ENCODE data around the gene SPATS2L.

The SPATS2L gene

DNA sequence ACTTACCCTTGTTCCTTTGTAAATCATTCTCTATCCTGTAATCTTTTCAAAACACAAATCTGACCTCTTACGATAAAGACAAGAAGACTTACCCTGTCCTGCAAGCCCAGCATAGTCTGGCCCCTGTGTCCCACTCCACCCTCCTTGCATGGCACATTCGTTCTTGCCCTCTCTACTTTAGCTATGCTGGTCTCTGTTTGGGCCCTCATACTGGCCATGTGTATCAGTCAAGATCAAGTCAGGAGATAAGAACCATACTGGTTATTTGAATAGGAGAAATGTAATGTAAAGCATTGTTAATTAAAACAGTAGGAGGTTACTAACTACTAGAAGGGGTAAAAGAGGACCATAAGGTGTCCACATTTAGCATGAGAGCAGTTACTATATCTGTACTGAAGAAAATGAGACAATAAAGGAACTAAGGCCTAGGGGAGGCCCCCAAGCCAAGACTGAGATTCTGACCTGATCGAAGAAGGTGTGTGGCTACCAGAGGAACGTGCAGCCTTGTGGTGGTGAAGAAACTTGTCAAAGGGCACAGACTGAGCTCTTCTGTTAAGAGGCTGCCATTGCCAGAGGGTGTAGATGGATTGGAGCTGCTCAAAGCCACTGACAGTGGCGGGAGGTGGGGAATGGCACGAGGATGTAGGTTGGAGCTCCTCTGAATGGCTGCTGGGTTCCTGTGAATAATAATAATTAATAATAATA lies 122.6 kb downstream of the SPATS2L start:
- no peak overlapping the region for H3K27ac Mint-ChIP-seq
- no peaks in the 10 kb centered on the region for H3K36me3 Mint-ChIP-seq (ENCODE audit: low read depth)
- H3K9me3 Mint-ChIP-seq, result no peaks in the 10 kb centered on the region
- H3K4me3 Mint-ChIP-seq, result no peak overlapping the region
- H3K27me3 Mint-ChIP-seq, result no peaks in the 10 kb centered on the region
- H3K4me1 Mint-ChIP-seq (ENCODE audit: low read depth), result peaks cover 3% of the 10 kb centered on the region

DNA sequence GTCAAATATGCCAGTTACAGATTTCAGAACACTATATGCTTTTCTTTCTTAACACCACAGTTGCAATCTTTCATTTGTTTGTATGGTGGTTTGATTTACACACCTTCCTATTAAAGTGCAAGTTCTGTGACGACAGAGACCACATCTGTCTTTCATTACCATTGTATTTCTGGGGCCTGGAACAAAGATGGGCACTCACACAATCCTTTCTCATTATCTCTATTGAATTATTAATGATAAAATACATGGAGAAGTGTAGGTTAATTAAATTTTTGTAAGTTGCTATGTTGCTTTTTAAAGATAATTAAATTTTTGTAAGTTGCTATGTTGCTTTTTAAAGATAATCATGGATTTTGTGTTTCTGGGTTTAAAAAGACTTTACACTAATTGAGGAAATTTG lies 123.5 kb downstream of the SPATS2L start:
- Mint-ChIP-seq H3K27me3 (no peaks in the 10 kb centered on the region), H3K27ac (no peak overlapping the region), H3K36me3 (ENCODE audit: low read depth) (no peaks in the 10 kb centered on the region), H3K4me1 (ENCODE audit: low read depth) (peaks cover 3% of the 10 kb centered on the region), H3K9me3 (no peaks in the 10 kb centered on the region), H3K4me3 (no peak overlapping the region)

DNA sequence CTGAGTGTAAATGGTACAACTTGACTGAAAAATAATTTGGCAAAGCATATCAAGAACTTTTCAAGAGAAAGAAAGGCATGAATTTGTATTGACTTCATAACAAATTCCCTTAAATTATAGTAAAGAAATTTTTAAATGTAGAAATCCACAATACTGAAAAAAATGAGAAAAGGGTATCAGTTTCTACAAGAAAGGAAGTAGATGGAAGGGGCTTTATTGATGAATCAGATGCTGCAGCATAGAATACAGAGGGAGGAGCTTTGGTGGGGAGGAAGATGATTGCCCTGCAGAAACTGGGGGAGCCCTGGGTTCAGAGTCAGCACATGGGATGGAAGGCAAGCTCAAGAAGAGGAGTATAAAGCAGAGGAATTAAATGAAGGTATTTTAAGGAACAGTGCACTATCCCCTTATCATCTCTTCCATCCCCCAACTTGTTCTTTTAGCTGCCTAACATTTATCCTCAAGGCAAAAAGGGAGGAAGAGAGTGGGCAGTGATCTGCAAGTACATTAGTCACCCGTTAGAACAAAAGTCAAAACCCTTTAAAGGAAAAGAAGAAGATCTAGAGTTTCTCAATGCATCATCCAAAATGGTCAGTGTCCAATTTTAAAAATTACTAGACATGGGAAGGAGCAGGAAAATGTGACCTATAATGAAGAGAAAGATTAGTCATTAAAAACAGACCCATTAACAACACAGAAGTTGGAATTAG lies 125.7 kb downstream of the SPATS2L start:
- no peak overlapping the region for H3K27ac Mint-ChIP-seq

DNA sequence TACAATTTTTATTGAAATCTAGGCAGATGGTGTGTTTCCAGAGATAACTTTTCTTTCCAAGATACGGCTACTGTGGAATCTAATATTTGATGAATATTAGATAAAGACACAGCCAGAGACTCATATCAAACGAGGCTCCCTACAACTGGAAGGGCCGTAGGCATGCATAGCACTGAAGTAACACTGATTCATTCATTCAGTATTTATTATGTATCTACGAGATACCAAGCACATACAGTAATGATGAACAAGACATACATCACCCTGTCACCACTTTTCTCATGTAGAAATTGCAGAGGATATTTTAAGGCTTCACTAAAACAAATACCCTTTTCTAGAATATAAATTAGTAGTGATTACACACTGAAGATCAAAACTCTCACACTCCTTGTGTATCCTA lies 128.9 kb downstream of the SPATS2L start:
- Mint-ChIP-seq H3K4me3 (no peak overlapping the region), H3K27ac (no peak overlapping the region), H3K4me1 (ENCODE audit: low read depth) (no peaks in the 10 kb centered on the region), H3K27me3 (no peaks in the 10 kb centered on the region), H3K9me3 (peaks cover 6% of the 10 kb centered on the region), H3K36me3 (ENCODE audit: low read depth) (peaks cover 5% of the 10 kb centered on the region)

More for the DNA sequence above, 125.7 kb downstream of the SPATS2L start:
- Mint-ChIP-seq H3K36me3 (ENCODE audit: low read depth) (peaks cover 4% of the 10 kb centered on the region), H3K4me1 (ENCODE audit: low read depth) (no peaks in the 10 kb centered on the region), H3K27me3 (no peaks in the 10 kb centered on the region), H3K4me3 (no peak overlapping the region), H3K9me3 (peaks cover 6% of the 10 kb centered on the region)

DNA sequence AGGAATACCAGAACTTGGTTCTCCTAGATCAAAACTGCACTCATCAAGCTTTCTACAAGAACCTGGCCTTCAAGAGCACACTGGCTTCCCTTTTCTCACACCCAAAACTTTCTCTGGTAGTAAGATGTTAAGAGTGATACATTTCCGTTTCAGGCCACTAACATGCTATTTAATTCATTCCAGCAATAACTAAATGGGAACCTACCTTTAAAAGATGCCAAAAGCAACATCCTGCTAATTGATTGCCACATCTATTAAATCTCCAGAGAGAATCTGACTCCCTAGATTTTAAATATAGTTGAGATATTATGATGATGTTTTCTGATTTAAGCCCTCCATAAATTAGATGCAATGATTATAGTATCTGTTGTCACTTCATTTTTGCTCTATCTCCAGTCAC lies 131.8 kb downstream of the SPATS2L start:
- H3K4me3 Mint-ChIP-seq, result no peak overlapping the region
- no peak overlapping the region for H3K27ac Mint-ChIP-seq
- H3K36me3 Mint-ChIP-seq (ENCODE audit: low read depth), result peaks cover 8% of the 10 kb centered on the region
- H3K4me1 Mint-ChIP-seq (ENCODE audit: low read depth), result no peaks in the 10 kb centered on the region
- H3K27me3 Mint-ChIP-seq, result no peaks in the 10 kb centered on the region
- peaks cover 6% of the 10 kb centered on the region for H3K9me3 Mint-ChIP-seq

DNA sequence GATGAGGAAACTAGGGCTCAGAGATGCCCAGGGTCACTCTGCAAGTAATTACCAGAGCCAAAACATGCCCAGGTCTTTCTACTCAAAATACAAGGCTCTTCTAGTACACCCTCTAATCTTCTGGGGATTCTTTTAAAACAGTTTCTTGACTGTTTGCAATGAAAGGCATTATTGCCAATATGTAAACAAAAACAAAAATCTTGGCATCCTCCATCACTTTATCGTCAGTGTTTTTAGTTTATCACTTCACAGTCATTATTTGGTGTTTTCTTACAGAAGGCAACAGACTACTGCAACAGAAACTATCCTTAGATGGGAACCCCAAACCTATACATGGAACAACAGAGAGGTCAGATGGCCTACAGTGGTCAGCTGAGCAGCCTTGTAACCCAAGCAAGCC lies 132.4 kb downstream of the SPATS2L start:
- Mint-ChIP-seq H3K9me3 (peaks cover 6% of the 10 kb centered on the region), H3K36me3 (ENCODE audit: low read depth) (peaks cover 8% of the 10 kb centered on the region), H3K4me3 (no peak overlapping the region), H3K27ac (no peak overlapping the region), H3K27me3 (no peaks in the 10 kb centered on the region), H3K4me1 (ENCODE audit: low read depth) (no peaks in the 10 kb centered on the region)

DNA sequence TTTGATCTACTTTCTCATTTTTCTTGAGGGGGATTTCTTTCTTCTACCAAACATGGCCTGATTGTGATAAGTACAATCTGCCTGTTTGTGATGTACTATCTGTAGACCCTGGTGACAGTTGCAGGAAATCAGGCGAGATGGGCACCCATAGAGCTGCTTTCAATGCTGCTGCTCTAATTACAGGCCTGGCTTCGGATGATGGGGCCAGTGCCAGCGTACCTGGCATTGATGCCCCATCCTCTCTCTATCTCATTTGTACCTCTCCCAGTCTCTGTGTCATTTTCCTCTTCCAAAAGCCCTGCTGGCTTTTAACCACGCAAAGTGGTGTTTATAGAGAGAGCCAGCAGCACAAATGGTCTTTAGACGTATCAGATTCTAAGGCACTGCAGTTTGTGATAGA lies 133.5 kb downstream of the SPATS2L start:
- Mint-ChIP-seq H3K4me3 (no peak overlapping the region), H3K4me1 (ENCODE audit: low read depth) (no peaks in the 10 kb centered on the region), H3K27me3 (no peaks in the 10 kb centered on the region), H3K27ac (no peak overlapping the region), H3K36me3 (ENCODE audit: low read depth) (peaks cover 8% of the 10 kb centered on the region), H3K9me3 (peaks cover 6% of the 10 kb centered on the region)

DNA sequence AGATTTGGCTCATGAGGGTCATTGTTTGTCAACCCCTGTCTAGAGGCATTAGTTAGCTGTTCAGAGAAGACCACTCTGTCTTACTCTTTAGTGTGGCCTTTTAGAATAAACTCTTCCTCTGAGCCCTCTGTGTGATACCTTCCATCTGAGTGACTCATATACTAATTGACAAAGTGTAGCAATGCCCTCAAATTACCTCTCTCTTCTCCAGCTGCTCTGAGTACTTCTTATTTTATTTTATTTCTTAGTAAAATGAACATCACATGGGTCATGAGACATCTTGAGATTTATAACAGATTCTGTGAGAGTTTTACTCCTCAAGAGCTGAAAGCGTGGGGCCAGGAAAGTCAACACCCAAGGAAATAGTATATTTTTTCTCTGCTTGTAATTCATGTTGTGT lies 136.0 kb downstream of the SPATS2L start:
- Mint-ChIP-seq H3K4me1 (ENCODE audit: low read depth) (peaks cover 13% of the 10 kb centered on the region), H3K36me3 (ENCODE audit: low read depth) (peaks cover 4% of the 10 kb centered on the region), H3K27me3 (no peaks in the 10 kb centered on the region), H3K9me3 (no peaks in the 10 kb centered on the region), H3K27ac (no peak overlapping the region), H3K4me3 (no peak overlapping the region)

DNA sequence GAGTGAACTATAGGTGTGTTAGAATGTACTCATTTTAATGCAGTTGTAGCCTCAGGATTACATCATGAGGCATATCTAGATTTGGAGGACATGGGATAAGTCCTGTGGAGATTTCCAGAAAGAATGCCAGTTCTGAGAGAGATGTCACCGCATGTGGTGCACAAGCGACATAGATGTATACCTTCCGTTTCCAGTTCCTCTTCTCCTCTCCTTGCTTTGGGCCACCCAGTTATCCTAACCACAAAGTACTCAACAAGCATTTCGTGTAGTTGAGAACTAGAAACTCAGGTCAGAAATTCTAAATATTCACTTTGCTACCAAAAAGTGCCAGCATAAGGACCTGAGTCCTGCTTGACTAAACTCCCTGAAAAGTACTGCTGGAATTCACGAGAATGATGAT lies 136.9 kb downstream of the SPATS2L start:
- H3K4me1 Mint-ChIP-seq (ENCODE audit: low read depth), result peaks cover 14% of the 10 kb centered on the region
- H3K9me3 Mint-ChIP-seq, result no peaks in the 10 kb centered on the region
- H3K4me3 Mint-ChIP-seq, result no peak overlapping the region
- no peak overlapping the region for H3K27ac Mint-ChIP-seq
- H3K27me3 Mint-ChIP-seq, result no peaks in the 10 kb centered on the region
- H3K36me3 Mint-ChIP-seq (ENCODE audit: low read depth), result peaks cover 4% of the 10 kb centered on the region

DNA sequence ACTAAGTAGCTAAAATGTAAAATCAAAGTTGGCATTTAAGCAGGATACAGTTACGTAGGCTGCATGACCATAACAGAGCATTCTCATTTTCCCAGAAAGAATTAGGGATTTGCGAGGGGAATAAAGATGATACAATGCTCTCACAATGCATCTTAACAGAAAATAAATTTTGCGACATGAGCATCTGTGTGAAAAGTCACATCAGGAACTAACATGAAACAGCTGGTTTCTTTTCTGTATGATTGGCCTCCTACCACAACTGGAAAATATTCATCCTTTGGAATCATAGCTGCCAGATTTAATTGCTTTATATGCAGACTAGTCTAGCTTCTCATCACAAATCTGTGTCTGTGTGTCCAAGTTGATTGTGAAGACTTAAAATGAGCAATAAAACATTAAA lies 137.4 kb downstream of the SPATS2L start:
- Mint-ChIP-seq H3K27ac (no peak overlapping the region), H3K9me3 (no peaks in the 10 kb centered on the region), H3K4me1 (ENCODE audit: low read depth) (peaks cover 19% of the 10 kb centered on the region), H3K27me3 (no peaks in the 10 kb centered on the region), H3K36me3 (ENCODE audit: low read depth) (peaks cover 4% of the 10 kb centered on the region), H3K4me3 (no peak overlapping the region)

DNA sequence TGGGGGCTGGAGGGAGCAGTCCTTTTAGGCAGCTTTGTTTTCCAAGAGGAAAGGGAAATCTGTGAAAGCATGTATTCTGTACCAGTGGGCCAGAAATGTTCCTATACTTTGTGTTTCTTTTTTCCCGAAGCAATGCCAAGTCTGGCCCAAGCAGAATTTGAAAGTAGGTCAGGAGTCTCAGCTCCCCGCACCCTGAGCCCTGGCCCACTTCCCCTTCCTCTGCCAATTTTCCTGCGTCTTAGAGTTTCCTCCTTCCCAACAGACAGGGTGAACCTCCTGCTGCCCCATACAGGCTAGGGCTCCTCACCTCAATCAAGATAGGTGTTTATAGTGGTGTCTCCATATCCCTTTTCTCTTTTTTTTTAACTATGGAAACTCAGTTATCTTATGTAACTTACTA lies 138.0 kb downstream of the SPATS2L start:
- H3K4me3 Mint-ChIP-seq, result no peak overlapping the region
- no peaks in the 10 kb centered on the region for H3K9me3 Mint-ChIP-seq
- H3K27ac Mint-ChIP-seq, result no peak overlapping the region
- peaks cover 21% of the 10 kb centered on the region for H3K4me1 Mint-ChIP-seq (ENCODE audit: low read depth)
- peaks cover 4% of the 10 kb centered on the region for H3K36me3 Mint-ChIP-seq (ENCODE audit: low read depth)
- no peaks in the 10 kb centered on the region for H3K27me3 Mint-ChIP-seq

DNA sequence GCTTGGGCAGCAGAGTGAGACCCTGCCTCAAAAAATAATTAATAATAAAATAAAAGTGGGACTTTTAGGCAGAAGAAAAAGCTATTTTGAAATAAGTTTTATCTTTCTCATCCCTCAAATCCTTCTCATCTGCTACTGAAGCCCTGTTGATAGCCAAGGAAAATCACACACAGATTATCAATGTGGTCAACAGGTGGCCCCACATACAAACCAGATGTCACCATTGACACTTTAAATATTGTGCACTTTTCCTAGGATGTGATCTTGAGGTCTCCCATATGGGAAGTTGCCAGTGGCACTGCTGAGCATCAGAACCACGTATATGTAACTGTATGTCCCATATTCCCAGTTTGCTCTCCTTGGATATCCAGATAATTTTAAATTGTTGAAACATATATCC lies 138.8 kb downstream of the SPATS2L start:
- Mint-ChIP-seq H3K27ac (no peak overlapping the region), H3K36me3 (ENCODE audit: low read depth) (peaks cover 4% of the 10 kb centered on the region), H3K9me3 (no peaks in the 10 kb centered on the region), H3K4me3 (no peak overlapping the region), H3K4me1 (ENCODE audit: low read depth) (peaks cover 24% of the 10 kb centered on the region), H3K27me3 (no peaks in the 10 kb centered on the region)

DNA sequence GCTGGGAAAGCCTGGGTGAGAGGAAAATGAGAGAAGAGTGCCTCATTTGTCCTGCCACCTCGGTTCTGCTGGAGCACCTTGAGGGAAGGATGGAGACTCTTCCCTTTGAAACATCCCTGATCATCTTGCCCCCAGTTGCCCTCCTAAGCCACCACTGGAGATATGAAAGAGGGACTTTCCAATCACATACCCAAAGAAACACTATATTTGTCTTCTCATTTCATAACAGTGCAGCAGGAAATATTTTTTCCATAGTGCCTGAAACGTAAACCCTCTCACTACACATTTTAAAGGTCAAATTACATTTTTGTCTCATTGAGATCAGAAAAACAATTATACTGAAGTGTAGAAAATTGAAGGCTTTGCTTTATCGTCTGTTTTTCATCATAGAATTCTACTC lies 140.1 kb downstream of the SPATS2L start:
- H3K27ac Mint-ChIP-seq, result peak overlapping the region; percentile 32
- no peaks in the 10 kb centered on the region for H3K36me3 Mint-ChIP-seq (ENCODE audit: low read depth)
- no peaks in the 10 kb centered on the region for H3K27me3 Mint-ChIP-seq
- H3K9me3 Mint-ChIP-seq, result no peaks in the 10 kb centered on the region
- H3K4me1 Mint-ChIP-seq (ENCODE audit: low read depth), result peaks cover 29% of the 10 kb centered on the region
- no peak overlapping the region for H3K4me3 Mint-ChIP-seq

DNA sequence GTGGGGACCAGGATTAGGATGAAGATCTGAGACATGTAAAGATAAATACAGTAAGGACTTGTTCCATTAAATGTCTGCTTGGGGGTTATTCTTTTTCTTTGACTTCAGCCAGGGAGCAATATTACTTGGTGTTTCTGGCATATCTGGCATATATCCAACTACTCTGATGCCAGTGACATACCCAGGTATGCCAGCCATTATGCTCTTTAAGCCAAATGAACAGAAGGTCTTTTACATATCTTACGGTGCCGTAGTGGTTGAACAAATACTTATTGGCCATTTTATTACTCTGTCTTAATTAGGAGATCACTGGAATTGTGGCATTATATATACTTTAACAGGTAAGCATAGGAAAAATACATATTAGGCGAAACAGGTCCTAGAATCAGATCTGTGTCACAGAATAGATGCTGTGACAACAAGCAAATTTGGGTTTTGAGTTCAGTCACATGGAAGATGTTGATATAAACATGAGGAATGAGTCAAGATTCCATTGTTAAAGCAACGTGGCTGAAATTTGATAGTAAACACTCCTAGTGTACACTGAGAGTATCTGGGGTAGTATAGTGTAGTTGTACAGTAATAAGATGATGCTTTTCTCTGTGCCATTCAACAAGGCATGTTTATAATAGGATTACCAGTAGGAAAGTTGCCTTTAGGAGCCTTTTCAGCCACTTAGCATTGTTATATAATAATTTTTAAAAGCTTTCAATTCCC lies 140.8 kb downstream of the SPATS2L start:
- Mint-ChIP-seq H3K36me3 (ENCODE audit: low read depth) (no peaks in the 10 kb centered on the region), H3K4me1 (ENCODE audit: low read depth) (peaks cover 29% of the 10 kb centered on the region), H3K4me3 (no peak overlapping the region), H3K27me3 (no peaks in the 10 kb centered on the region), H3K9me3 (no peaks in the 10 kb centered on the region), H3K27ac (peak overlapping the region; percentile 32)

DNA sequence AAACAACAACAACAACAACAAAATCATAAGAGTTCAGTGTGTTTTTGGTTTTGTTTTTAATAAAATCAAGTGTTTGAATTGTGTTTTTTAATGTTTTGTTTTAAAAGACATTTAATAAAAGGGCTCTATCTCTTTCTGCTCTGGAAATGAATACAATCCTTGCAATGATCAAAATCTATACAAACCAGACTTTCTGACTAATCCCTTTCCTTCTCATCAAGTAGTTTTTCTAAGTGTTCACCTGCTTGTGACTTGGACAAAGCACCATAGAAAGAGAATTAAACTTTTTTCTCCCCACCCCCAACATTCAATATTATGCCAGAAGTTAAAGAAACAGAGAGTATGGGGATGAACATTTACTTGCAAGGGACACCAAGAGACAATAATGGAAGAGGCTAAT lies 142.0 kb downstream of the SPATS2L start:
- H3K27me3 Mint-ChIP-seq, result no peaks in the 10 kb centered on the region
- H3K4me1 Mint-ChIP-seq (ENCODE audit: low read depth), result peaks cover 29% of the 10 kb centered on the region
- H3K27ac Mint-ChIP-seq, result no peak overlapping the region

More for the DNA sequence above, 142.0 kb downstream of the SPATS2L start:
- no peak overlapping the region for H3K4me3 Mint-ChIP-seq
- no peaks in the 10 kb centered on the region for H3K9me3 Mint-ChIP-seq
- H3K36me3 Mint-ChIP-seq (ENCODE audit: low read depth), result no peaks in the 10 kb centered on the region
